A549 (cell line): ENCODE data around the gene MIB2. TPM values are rescaled to one million over a fixed set of nuclear protein-coding genes. Genes with fewer than 3 reads are reported as not detected.

ENCODE experiments used
- ATAC-seq, 2 experiments: fragments of 200-7000 bp in 1 of 2; fragments of >200 bp in 1 of 2; cut with Nextera tagmentation in 1 of 2; cut with Tn5 transposase in 1 of 2; 3 replicates each; pipeline versions ENCODE4 v1.8.0 to v1.9.1; 2018 to 2020; ENCODE audit warnings: mild to moderate bottlenecking in 1 of 2, moderate library complexity in 1 of 2
- CTCF ChIA-PET: fragments of 300-600 bp; sonication (Branson Sonifier 250); formaldehyde crosslinking; extraction: SDS; loops from one replicate; lab custom pipeline; 2021; ENCODE audit warnings: antibody characterized with exemption, inconsistent platforms; lab: Yijun Ruan, JAX
- POLR2A ChIA-PET: fragments of 350-600 bp; formaldehyde crosslinking; extraction: SDS; loops from one replicate; lab custom pipeline; 2021; ENCODE audit warnings: antibody characterized with exemption, inconsistent platforms; lab: Yijun Ruan, JAX
- DNase-seq, 2 experiments: peaks; one replicate each; pipeline versions ENCODE4 v3.0.0 to v3.0.0-alpha.2; 2011 to 2016; ENCODE audit warnings: low read depth in 1 of 2, low spot score in 1 of 2
- FAIRE-seq: peaks from 2 replicates; lab custom pipeline; 2011; peaks lifted over from hg19 to GRCh38; lab: Jason Lieb, UNC
- H3K27ac ChIP-seq, 2 experiments: fragments of >200 bp; sonication (Bioruptor Twin); formaldehyde crosslinking; 3 replicates each; pipeline ENCODE4 v1.5.1; 2016 to 2017
- H3K4me1 ChIP-seq: fragments of >200 bp; sonication (Bioruptor Twin); formaldehyde crosslinking; 3 replicates; pipeline ENCODE4 v1.6.1; 2016
- H3K4me2 ChIP-seq: fragments of >200 bp; sonication (Bioruptor Twin); formaldehyde crosslinking; 3 replicates; pipeline ENCODE4 v1.6.1; 2016
- H3K4me3 ChIP-seq: fragments of >200 bp; sonication (Bioruptor Twin); formaldehyde crosslinking; 3 replicates; pipeline ENCODE4 v1.5.1; 2016
- H3K9me3 ChIP-seq: fragments of >200 bp; sonication (Bioruptor Twin); formaldehyde crosslinking; 3 replicates; pipeline ENCODE4 v1.6.1; 2016
- ATOH8 ChIP-seq: fragments of 250-450 bp; sonication (Bioruptor Pico); IDR thresholded peaks from 2 replicates; pipeline ENCODE4 v1.5.0; 2020; ENCODE audit warnings: low read depth, mild to moderate bottlenecking, moderate library complexity
- CBX2 ChIP-seq: fragments of 200-600 bp; sonication (generic); IDR thresholded peaks from 2 replicates; pipeline ENCODE4 v1.6.1; 2016; ENCODE audit warnings: low read depth, mild to moderate bottlenecking, borderline replicate concordance
- CBX8 ChIP-seq: fragments of 200-600 bp; sonication (generic); IDR thresholded peaks from 2 replicates; pipeline ENCODE4 v1.6.1; 2016
- CEBPB ChIP-seq, 2 experiments: fragments of >200 bp in 1 of 2; sonication (Bioruptor Twin) in 1 of 2; formaldehyde crosslinking in 1 of 2; IDR thresholded peaks; 2 replicates each; pipeline ENCODE4 v1.6.1; 2012 to 2016
- CHD2 ChIP-seq: fragments of 150-350 bp; IDR thresholded peaks from 2 replicates; pipeline ENCODE4 v1.6.1; 2014; ENCODE audit warnings: low read length; ENCODE audit not compliant: partially characterized antibody
- EHMT2 ChIP-seq: fragments of 200-600 bp; sonication (generic); IDR thresholded peaks from 2 replicates; pipeline ENCODE4 v1.6.1; 2016; ENCODE audit warnings: antibody characterized with exemption, low read depth, mild to moderate bottlenecking, moderate library complexity
- EP300 ChIP-seq, 2 experiments: fragments of >200 bp; sonication (Bioruptor Twin); formaldehyde crosslinking; IDR thresholded peaks; 2 replicates in 1 of 2; 3 replicates in 1 of 2; pipeline ENCODE4 v1.6.1; 2016 to 2017
- FOXS1 ChIP-seq: fragments of 250-450 bp; sonication (Bioruptor Pico); IDR thresholded peaks from 2 replicates; pipeline ENCODE4 v1.5.0; 2020; ENCODE audit warnings: mild to moderate bottlenecking, moderate library complexity
- GATA3 ChIP-seq: IDR thresholded peaks from 2 replicates; pipeline ENCODE4 v1.6.1; 2012; ENCODE audit warnings: borderline replicate concordance
- HDAC2 ChIP-seq: fragments of 200-600 bp; sonication (generic); IDR thresholded peaks from 2 replicates; pipeline ENCODE4 v1.6.1; 2016
- HES2 ChIP-seq: fragments of >200 bp; sonication (Bioruptor Twin); formaldehyde crosslinking; IDR thresholded peaks from 2 replicates; pipeline ENCODE4 v1.6.1; 2016
- HOXA7 ChIP-seq: fragments of 250-450 bp; sonication (Bioruptor Pico); IDR thresholded peaks from 2 replicates; pipeline ENCODE4 v1.5.0; 2020; ENCODE audit warnings: mild to moderate bottlenecking, moderate library complexity
- KDM5A ChIP-seq: fragments of 200-600 bp; sonication (generic); IDR thresholded peaks from 2 replicates; pipeline ENCODE4 v1.6.1; 2016; ENCODE audit warnings: antibody characterized with exemption, mild to moderate bottlenecking
- MAFK ChIP-seq: fragments of 450-650 bp; IDR thresholded peaks from 2 replicates; pipeline ENCODE4 v1.6.1; 2014; ENCODE audit not compliant: partially characterized antibody
- MYC ChIP-seq: IDR thresholded peaks from 2 replicates; pipeline ENCODE4 v1.6.1; 2012; ENCODE audit warnings: mild to moderate bottlenecking, inconsistent platforms, low read length, improper control_type of control experiment, borderline replicate concordance
- NR3C1 ChIP-seq: fragments of >200 bp; sonication (Bioruptor Twin); formaldehyde crosslinking; IDR thresholded peaks from 3 replicates; pipeline ENCODE4 v1.6.1; 2017
- PBX3 ChIP-seq: IDR thresholded peaks from 2 replicates; pipeline ENCODE4 v1.6.1; 2012
- POLR2AphosphoS2 ChIP-seq: conservative IDR thresholded peaks from 2 replicates; pipeline ENCODE4 v1.6.1; 2012; ENCODE audit warnings: low read length, improper control_type of control experiment, inconsistent platforms
- RAD21 ChIP-seq, 2 experiments: fragments of >200 bp in 1 of 2; sonication (Bioruptor Twin) in 1 of 2; formaldehyde crosslinking in 1 of 2; IDR thresholded peaks in 1 of 2; conservative IDR thresholded peaks in 1 of 2; 2 replicates in 1 of 2; 3 replicates in 1 of 2; pipeline ENCODE4 v1.6.1; 2012 to 2018; ENCODE audit warnings: inconsistent platforms in 1 of 2
- RCOR1 ChIP-seq: fragments of 150-350 bp; IDR thresholded peaks from 2 replicates; pipeline ENCODE4 v1.6.1; 2014; ENCODE audit warnings: antibody characterized with exemption, low read length, low read depth
- REST ChIP-seq: fragments of 200-600 bp; sonication (generic); IDR thresholded peaks from 2 replicates; pipeline ENCODE4 v1.6.1; 2016; ENCODE audit warnings: antibody characterized with exemption, mild to moderate bottlenecking, moderate library complexity
- RFX5 ChIP-seq: fragments of 450-650 bp; IDR thresholded peaks from 2 replicates; pipeline ENCODE4 v1.7.1; 2014; ENCODE audit warnings: antibody characterized with exemption, mild to moderate bottlenecking, moderate library complexity
- SMC3 ChIP-seq: fragments of >200 bp; sonication (Bioruptor Twin); formaldehyde crosslinking; IDR thresholded peaks from 3 replicates; pipeline ENCODE4 v1.6.1; 2018; ENCODE audit warnings: inconsistent platforms
- TP53 ChIP-seq: fragments of 250-450 bp; sonication (Bioruptor Pico); IDR thresholded peaks from 2 replicates; pipeline ENCODE4 v1.5.0; 2021; ENCODE audit warnings: mild to moderate bottlenecking, moderate library complexity
- ZFP36 ChIP-seq: fragments of 450-650 bp; IDR thresholded peaks from 2 replicates; pipeline ENCODE4 v1.6.1; 2014; ENCODE audit warnings: borderline replicate concordance; ENCODE audit not compliant: partially characterized antibody
- ZNF302 ChIP-seq: fragments of 250-450 bp; sonication (Bioruptor Pico); IDR thresholded peaks from 2 replicates; pipeline ENCODE4 v1.9.0; 2021; ENCODE audit warnings: inconsistent platforms, mild to moderate bottlenecking, moderate library complexity
- ZSCAN20 ChIP-seq: fragments of 250-450 bp; sonication (Bioruptor Pico); IDR thresholded peaks from 2 replicates; pipeline ENCODE4 v1.8.0; 2022; ENCODE audit warnings: mild to moderate bottlenecking, moderate library complexity
- WGBS: methylation state at CpG from one replicate; pipeline ENCODE4 v1.1.6; 2017; ENCODE audit errors: missing lambda C conversion rate; 5-methylcytosine and 5-hydroxymethylcytosine counted together
- polyA plus RNA-seq, 4 experiments: library from polyadenylated mRNA; depleted of rRNA in 3 of 4; stranded (reverse); fragments of >200 nt; fragmentation: RNase III in 1 of 4; extraction: RNeasy Plus Mini Kit Qiagen cat#74134 plus additional on column Dnase treatment in 1 of 4; gene quantifications; 2 replicates in 3 of 4; 3 replicates in 1 of 4; pipeline ENCODE4 v1.2.3, GENCODE V29; 2011 to 2017

Gene MIB2
- polyA plus RNA-seq, 2 of the 4 experiments (the other 2 are of a cell fraction), result 5.1 to 20.0 TPM

GRCh38 chr1:1605724-1606123 is 9.6 kb upstream of the MIB2 start (continued):
- TF ChIP-seq SMC3, result no peak
- TF ChIP-seq ZNF302 (CRISPR knock-in tag), result no peak

- WGBS, result 100% methylated on average over 1 of the region's 13 CpGs
- no peak for DNase-seq
- CTCF ChIA-PET, result no interaction called here
- H3K27ac ChIP-seq, result no peak overlapping the region
- POLR2A ChIA-PET, result no interaction called here
- no peaks in the 10 kb centered on the region for H3K4me1 ChIP-seq
- no peak overlapping the region for H3K4me3 ChIP-seq
- TF ChIP-seq GATA3 (no peak), PBX3 (no peak), FOXS1 (CRISPR knock-in tag) (no peak), HOXA7 (CRISPR knock-in tag) (no peak), HES2 (no peak), CBX8 (no peak), ATOH8 (CRISPR knock-in tag) (no peak)
- ATAC-seq, result no peak
- H3K9me3 ChIP-seq, result no peaks in the 10 kb centered on the region
- H3K4me2 ChIP-seq, result no peak overlapping the region
- no peak for FAIRE-seq
These were observed 9.1 kb upstream of the MIB2 start for GRCh38 chr1:1606232-1606631.

- Histone ChIP-seq H3K4me1 (peaks cover 11% of the 10 kb centered on the region), H3K4me3 (no peak overlapping the region), H3K4me2 (no peak overlapping the region), H3K27ac (no peak overlapping the region), H3K9me3 (no peaks in the 10 kb centered on the region)
- TF ChIP-seq GATA3 (no peak), EHMT2 (no peak), RFX5 (no peak), CBX2 (no peak), EP300 (IDR thresholded peaks at IDR 0.05) (no peak), CHD2 (no peak)
- no peak for ATAC-seq
- POLR2A ChIA-PET, result no interaction called here
- DNase-seq, result no peak
- no peak for FAIRE-seq
- CTCF ChIA-PET, result interaction anchor here (1.0 kb wide), 1 partner anchor 56 kb away, joined by 4 read pairs; no protein-coding TSS in a partner anchor
- WGBS, result 70% methylated on average over 12 of the region's 12 CpGs
These were observed 5.3 kb upstream of the MIB2 start for GRCh38 chr1:1609822-1610485.

GRCh38 chr1:1610796-1611195 is 4.5 kb upstream of the MIB2 start:
- no peak overlapping the region for H3K27ac ChIP-seq
- H3K4me1 ChIP-seq, result peaks cover 11% of the 10 kb centered on the region
- H3K4me2 ChIP-seq, result no peak overlapping the region
- DNase-seq (no peak), ATAC-seq (no peak), FAIRE-seq (no peak)
- 55% methylated on average over 9 of the region's 9 CpGs for WGBS
- POLR2A ChIA-PET, result no interaction called here
- TF ChIP-seq SMC3, result no peak
- no peak for TF ChIP-seq MYC
- no peak for TF ChIP-seq ATOH8 (CRISPR knock-in tag)
- no peak for TF ChIP-seq NR3C1
- TF ChIP-seq REST, result no peak
- TF ChIP-seq POLR2AphosphoS2, result no peak
- no peak for TF ChIP-seq FOXS1 (CRISPR knock-in tag)
- no peak for TF ChIP-seq ZFP36
- TF ChIP-seq ZSCAN20 (CRISPR knock-in tag), result no peak
- TF ChIP-seq MAFK, result no peak
- TF ChIP-seq HDAC2, result no peak
- TF ChIP-seq CEBPB (IDR thresholded peaks at IDR 0.05), result no peak
- TF ChIP-seq RAD21 (conservative IDR thresholded peaks at IDR 0.05 in 1 of 2, IDR thresholded peaks at IDR 0.05 in 1 of 2), result no peak
- no peak for TF ChIP-seq TP53 (CRISPR knock-in tag)
- TF ChIP-seq RCOR1, result no peak
- TF ChIP-seq KDM5A, result no peak
- no peak overlapping the region for H3K4me3 ChIP-seq
- CTCF ChIA-PET, result no interaction called here
- no peaks in the 10 kb centered on the region for H3K9me3 ChIP-seq
